Right hindlimb (tissue), 1 donor: ENCODE results near the gene AJAP1.

ENCODE experiments used
- DNase-seq: peaks from one replicate; pipeline ENCODE4 v3.0.0-alpha.2; 2018

AJAP1 gene

DNA sequence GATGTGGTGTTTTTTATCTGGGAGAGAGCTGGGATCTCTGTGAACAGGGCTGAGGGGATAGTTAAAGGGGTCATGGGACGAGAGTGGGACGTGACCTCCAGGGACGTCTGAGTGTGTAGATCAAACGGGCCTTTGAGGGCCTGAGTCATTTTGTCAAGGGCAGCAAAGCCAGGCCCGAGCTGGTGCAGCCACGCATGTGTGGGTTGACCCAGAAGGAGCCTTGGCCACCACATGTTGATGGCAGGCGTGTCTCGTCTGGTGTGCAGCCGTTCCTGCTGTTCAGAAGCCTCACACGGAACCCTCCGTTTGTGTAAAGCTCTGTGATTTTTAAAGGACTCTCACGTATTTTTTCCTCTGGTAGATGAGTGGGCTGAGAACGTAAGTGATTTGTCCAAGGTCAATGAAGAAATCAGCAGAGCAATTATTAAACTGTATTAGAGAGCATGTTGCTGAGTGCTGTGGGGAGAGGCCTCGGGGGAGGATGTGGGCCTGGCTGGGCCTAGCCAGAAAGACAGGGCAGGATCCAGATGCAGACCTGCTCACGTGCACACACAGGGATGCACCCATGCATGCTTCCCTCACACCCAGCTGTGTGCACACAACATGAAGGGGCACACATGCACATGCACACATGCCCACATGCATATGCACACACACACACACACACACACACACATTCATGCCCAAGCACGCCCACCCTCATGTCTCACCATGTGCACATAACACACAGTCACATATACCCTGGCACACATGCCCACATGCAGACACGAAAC, 89.8 kb downstream of the AJAP1 start:
- no peak for DNase-seq

DNA sequence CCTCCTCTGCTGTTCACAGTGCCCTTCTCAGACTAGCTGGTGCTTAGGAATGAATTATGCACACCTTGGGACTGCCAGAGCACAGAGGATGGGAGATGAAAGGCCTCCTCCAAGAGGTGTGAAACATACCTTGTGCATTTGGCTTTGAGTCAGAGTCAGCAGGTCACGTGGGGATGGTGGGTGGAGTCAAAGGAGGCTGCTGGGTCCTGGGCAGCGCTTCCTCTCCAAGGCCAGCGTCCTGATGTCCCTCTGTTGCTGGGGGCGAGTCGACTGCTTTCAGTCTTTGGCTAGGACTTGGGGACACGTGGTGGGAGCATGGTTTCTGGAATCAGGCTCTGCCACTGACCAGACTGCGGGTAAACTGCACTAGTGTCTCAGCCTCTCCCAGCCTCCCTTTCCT, 91.2 kb downstream of the AJAP1 start:
- DNase-seq = no peak

DNA sequence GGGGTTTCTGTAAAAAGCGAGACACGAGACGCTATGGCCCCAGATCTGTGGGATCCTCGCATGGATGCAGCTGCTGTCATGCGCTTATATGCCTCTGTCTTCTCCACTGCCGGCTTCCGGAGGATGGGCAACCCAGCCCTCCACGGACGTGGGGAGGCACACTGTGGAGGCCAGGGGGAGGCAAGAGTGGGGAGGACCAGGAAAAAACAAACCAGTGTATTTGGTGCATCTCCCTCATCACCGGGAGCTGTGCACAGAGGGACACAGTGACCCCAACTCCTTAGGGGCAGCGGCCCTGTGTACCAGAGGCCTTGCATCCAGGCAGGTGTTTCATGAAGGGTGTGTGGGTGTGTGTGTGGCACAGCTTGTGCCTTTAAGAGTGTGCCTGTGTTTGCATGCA, 95.0 kb downstream of the AJAP1 start:
- DNase-seq = no peak

DNA sequence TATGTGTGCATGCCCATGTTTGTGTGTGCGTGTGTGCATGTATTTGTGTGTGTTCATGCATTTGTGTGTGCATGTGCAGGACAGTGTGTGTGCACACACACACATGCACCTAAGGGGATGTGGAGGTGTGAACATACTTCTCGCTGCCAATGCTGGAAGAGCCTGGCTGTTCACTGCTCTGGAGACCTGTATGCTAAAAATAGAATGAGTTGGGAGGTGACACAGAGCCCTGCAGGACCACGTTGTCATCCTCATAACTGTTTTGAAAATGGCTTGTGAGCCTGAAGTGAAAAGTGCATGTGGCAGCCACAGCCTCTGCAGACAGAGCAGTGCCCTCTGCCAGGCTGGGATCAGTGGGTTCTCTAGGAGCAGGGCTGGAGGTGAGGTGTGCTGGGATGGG, 95.8 kb downstream of the AJAP1 start:
- no peak for DNase-seq

DNA sequence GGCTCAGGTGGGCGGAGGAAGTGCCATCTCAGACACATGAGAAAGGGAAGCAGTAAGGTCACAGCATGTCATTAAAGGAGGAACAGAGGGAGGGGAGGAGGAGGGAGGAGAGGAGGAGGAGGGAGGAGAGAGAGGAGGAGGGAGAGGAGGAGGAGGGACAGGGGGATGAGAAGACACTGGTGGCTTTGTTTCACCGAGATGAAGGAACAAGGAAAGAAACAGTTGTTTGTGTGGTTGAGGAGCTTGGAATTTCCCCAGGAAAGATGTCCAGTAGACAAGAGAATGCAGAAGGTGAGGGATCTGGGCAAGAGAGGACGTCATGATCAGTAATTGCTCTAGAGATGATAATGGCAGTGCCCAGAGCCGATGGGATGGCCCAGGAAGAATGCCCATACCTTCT, 97.7 kb downstream of the AJAP1 start:
- DNase-seq = no peak

DNA sequence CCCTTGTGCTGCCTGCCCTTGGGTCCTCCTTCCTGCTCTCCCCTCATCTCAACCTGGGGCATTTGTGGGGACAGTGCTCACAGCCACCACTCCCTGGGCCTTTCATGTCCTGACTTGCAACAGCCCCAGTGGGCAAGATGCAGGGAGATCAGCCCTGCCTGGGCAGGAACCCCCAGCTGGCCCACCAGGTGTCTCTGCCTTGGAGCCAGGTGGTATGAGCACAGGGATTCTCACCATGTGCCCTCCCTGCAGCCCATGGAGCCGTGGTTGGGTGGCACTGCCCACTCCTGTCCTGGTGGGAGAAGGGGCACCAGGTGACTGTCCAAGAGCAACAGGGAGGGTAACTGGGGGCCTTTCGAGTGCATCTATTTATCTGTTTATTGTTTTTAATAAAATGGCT, 100.4 kb downstream of the AJAP1 start:
- no peak for DNase-seq

DNA sequence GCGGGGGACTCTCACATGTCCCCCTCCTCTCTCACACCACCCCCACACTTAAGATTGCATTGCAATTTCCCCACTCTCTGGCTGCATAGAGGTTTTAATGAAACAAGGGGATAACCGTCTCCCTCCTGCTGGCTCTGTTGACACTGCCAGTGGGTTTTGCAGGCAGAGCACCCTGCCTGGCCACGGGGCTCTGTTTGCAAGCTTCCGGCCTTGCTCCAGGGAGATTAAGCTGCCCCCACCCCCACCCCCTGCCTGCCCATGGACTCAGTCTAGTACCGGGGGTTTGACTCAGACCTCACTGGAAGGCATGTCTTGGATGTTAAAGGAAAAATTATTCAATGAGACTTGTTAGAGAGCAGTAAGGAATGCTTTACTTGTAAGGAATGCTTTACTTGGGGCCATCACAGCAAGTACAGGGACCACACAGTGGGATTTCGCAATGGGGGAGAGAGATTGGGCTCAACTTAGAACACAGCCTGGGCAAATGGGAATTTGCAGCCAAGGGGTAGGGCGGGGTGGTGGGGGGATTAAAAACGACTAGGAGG, 101.0 kb downstream of the AJAP1 start:
- no peak for DNase-seq

DNA sequence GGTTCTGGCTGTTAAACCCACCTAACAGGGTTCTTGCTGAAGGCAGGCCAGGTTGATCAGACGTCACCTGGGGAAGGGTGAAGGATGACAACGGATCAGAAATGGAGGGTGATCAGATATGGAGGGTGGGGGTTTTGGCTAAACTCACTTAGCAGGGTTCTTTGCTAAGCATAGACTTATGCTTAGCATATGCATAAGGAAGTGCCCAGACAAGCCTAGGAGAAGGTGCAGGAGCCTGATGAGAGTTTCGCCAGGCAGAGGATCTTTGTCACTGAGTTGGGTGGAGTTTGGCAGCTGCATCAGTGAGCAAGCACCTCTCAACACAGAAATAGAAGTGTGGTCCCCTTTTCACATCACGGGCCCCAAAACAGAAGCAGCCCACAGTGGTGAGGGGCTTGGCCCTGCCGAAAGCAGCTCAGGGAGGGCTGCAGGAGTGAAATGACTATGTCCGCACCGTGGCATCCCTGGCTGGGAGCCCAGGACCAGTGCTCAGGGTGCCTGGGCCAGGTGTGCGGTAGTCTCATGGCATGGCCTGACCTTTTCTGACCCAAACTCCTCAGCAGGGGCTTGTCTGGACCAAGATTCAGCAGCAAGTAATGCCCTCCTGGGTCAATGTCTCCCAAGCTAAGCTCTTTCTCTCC, 101.6 kb downstream of the AJAP1 start:
- DNase-seq = no peak

DNA sequence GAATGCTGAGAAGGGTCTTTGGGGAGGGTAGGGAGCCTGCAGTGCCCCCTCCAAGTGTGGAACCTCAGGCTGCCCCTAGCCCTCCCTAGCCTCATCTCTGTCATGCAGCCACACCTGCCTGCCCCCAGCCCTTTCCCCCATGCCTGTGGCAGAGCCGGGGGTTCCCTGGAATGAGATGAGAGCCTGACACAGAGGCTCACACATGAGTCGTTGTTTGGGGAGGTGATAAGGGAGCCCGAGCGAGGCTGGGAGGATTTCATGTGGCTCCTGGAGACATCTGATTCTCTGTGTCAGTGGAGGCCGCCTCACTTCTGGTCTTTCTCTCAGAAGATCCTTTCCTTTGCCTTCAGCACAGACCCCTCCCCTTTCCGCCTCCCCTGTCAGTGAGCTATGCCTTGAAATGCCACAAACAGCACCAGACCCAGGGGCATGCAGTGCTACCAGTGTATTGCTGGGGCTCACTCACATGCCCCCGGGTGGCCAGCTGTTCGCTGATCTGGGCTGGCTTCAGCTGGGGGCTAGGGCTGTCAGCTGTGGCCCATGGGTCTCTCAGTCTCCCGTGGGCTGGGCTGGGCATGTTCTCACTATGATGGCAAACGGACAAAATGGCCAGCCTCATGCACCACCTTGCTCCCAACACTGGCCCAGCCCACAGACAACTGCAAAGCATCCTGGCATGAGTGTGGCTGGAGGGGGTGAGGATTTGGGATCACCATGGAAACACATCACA, 102.6 kb downstream of the AJAP1 start:
- no peak for DNase-seq

DNA sequence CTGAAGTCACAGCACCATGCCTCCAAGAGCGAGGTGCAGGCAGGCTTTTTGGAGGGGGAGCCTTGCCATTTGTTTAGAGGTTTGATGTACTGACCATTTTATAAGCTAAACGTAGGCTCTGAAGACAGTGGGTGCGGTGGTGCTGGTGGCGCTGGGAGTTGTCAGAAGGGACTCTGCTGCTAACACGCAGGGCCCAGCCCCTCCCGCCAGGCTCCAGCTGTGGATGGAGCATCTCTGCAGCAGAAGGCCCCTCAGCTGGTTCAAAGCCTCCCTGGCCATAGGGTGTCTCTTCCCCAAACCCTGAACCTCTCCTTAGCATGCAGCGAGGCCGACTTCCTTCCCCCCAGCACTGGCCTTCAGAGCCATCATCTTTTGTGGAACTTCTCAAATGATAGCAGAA, 105.3 kb downstream of the AJAP1 start:
- no peak for DNase-seq

DNA sequence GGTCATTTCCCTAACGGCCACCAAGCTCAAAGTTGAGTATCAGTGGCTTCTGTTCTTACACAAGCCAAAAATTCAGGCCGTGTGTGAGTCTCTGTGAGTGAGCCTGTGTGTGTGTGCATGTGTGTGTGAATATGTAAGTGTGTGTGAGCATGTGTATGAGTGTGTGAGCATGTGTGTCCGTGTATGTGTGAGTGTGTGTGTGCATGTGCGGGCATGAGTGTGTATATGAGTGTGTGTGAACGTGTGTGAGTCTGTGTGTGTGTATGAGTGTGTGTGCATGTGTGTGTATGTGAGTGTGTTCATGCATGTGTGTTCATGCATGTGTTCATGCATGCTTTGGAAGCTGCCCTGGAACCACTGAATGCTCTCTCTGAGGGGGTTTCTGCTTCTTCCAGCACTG, 105.7 kb downstream of the AJAP1 start:
- no peak for DNase-seq

DNA sequence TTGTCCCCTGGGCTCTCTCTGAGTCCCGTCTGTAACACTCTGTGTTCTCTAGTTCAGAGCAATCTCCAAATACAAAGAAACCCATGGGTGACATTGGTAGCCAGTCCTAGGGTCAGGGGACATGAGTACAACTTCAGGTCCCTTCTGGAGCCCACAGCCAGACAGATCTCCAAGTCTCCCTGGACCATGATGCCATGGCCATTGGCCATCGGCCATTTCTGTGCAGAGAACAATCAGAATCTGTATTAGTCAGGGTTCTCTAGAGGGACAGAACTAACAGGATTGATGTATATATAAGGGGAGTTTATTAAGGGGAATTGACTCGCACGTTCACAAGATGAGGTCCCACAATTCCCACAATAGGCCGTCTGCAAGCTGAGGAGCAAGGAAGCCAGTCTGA, 106.9 kb downstream of the AJAP1 start:
- no peak for DNase-seq

DNA sequence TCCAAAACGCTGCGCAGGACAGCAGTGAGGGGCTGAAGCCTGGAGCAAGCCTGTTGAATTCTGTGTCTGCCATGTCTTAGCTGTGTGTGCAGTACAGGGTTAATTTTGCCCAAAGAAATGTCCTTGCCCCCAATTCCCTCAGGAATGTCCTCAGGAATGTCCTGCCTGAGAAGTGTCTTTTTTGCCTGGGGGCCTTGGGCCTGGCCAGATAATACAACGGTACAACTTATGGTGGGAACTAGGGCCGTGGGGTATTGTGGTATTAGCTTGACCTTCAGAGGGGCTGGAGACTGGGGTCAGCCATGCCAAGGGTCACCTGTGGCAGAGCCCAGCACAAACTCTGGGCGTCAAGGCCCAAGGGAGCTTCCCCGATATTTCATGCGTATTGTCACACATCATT, 107.7 kb downstream of the AJAP1 start:
- no peak for DNase-seq

DNA sequence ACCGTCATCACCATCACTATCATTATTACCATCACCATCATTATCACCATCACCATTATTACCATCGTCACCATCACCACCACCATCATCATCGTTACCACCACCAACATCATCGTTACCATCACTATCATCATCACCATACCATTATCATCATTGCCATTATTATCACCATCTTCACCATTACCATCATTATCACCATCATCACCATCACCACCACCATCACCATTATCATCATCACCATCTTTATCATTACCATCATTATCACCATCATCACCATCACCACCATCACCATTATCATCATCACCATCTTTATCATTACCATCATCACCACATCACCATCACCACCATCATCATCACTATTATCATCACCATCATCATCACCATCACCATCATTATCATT, 112.9 kb downstream of the AJAP1 start:
- no peak for DNase-seq

DNA sequence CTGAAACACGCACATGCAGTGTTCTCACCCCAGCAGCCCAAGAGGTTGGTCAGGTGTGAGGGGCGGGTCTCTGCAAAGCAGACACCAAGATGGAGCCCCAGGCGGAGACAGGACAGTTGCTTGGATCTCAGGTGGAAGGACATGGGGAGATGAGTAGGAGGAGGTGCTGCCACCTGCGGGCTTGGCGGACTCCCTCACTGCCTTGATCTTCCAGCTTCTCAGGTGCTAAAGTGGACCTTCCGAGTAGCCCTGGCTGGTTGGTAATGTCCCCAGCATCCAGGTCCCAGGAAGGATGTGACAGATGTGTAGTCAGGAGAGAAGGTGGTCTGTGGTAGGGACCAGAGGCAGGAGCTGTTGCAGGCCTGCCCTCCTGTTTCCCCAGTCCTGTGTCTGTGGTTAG, 114.1 kb downstream of the AJAP1 start:
- no peak for DNase-seq

DNA sequence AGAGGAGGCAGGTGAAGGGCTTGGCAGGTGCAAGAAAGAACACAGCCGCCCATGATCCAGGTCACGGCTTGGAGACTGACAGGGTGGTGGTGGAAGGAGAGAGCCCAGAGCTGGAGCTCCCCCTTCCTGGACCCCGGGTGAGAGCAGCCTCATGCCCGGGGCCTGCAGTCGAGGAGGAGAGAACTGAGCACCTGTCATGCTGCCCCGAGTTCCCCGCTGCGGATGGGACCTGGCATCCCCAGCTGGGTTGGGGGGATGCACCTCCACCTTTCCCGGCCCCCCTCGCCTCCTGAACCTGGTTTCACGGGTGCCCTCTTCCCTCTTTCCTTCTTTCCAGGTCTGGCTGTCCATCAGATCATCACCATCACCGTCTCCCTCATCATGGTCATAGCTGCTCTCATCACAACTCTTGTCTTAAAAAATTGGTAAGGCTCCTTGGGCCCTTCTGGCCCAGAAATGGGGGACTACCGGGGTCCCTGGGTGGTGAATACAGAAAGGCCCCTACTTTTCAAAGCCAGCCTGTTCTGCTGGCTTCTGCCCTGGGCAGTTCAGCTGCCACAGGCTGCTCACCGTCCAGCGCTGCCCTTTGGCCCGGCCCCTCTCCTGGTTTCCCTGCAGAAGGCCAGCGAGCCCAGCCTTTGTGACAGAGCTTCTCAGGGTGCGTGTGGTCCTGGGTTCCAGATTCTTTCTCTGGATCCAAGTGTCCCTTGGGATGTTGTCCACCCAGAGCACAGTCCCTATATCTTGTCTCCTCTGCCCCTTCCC, 115.3 kb downstream of the AJAP1 start:
- no peak for DNase-seq

DNA sequence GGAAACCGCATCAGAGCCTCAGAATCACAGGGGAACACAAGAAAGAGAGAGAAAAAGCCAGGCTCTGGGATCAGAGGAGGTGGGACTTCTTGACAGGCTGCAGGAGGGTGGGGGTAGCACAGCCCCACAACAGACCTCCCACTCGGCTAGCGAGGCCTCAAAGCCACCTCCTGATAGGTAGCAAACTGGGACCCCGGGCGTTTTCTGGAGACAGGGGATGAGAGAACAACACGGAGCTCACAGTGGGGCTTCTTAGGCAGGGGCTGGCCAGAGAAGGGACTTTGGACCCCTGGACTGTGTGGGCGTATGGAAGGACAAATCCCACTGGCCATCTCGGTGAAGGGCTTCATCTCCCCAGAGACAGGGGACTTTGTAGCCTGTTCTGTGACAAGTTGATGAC, 116.3 kb downstream of the AJAP1 start:
- no peak for DNase-seq

DNA sequence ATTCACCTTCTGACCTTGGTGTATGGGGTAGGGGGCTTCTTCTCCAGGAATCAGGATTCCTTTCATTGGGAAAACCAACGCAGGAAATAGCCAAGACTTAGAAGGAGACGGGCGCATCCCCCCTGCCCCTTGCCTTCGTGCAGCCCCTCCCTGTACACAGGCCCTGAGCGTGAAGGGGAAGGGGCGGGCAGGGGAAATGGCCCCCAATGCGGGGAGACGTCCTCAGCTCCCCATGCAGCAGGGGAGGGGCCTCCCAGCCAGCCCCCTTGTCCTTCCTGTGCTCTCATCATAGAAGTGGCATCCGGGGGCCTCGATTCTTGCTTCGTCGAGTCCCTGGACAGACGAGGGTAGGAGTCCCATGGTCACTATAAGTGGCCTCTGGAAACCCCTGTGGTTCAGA, 116.9 kb downstream of the AJAP1 start:
- DNase-seq = no peak

DNA sequence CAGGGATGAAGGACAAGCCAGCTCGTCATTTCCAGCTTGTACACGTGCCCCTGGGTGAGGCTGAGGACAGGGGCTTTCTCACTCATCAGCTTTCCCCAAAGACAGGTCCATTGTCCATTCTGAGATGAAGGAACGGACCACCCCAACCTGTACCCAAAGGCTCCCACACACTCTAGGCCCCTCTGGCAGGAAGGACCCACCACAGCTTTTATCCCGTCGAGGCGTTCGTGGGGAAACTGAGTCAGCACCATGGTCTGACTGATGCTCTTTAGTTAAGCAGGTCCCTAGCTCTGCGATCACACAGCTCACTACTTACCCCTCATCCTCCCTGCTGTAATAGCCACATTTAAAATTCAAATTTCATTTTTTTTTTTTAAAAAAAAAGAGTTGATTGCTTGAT, 117.3 kb downstream of the AJAP1 start:
- DNase-seq = no peak

DNA sequence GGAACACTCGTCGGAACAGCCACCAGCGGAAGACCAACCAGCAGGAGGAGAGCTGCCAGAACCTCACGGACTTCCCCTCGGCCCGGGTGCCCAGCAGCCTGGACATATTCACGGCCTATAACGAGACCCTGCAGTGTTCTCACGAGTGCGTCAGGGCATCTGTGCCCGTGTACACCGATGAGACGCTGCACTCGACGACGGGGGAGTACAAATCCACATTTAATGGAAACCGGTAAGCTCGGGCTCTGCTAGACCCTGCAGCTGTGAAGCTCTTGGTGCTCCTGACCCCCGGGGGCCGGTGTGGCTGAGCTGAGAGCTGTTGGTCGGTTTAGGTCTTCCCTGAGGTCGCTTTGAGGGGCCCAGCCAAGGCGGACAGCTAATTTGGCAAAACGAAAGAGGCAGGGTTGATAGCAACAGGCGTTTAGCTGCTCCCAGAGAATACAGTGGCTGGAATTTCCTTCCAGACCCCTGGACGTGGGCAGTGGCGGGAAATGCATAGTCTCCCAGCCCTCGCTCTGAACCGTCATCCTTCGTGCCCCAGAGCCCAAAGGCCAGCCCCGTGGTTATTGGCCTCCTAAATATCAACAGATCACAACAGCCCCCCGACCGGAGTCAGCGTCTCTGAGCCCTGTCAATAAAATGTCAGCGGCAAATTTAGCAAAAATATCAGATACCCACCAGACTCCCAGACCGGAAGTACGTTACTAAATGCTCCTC, 118.0 kb downstream of the AJAP1 start:
- no peak for DNase-seq

DNA sequence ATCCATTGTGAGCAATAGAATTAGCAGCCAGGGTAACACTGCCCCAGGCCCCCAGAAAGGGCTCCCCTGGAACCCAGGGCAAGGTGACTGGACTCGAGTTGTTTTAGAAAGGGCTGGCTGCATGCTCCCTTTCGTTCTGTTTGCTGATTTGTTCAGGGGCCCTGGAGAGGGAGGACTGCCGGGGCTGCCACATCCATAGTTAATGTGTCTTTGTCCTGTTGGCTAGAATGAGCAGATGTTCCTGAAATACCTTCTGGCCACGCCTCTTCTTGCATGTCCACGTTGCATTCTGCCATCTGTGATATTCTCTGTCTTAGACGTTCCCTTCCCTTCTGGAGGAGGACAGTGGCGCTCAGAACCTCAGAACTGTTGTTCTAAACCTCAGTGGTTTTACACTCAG, 118.8 kb downstream of the AJAP1 start:
- no peak for DNase-seq

DNA sequence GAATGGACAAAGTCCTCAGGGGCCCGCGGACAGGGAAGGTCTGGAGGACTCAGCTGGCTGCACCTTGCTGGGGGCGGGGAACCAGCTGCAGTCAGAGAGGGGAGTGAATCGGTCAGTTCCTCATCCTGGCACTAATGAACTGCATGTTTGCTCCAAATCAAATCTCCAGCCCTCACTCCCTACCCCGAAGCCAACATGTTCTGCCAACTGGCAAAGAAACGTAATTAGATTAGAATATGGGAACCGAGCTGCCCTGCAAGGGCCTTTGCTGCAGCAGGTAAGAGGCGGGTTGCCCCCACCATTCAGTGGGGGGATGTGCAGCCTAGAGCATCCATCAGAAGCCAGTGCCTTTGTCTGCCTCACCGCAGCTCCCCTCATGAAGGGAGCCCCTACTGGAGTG, 121.1 kb downstream of the AJAP1 start:
- no peak for DNase-seq

DNA sequence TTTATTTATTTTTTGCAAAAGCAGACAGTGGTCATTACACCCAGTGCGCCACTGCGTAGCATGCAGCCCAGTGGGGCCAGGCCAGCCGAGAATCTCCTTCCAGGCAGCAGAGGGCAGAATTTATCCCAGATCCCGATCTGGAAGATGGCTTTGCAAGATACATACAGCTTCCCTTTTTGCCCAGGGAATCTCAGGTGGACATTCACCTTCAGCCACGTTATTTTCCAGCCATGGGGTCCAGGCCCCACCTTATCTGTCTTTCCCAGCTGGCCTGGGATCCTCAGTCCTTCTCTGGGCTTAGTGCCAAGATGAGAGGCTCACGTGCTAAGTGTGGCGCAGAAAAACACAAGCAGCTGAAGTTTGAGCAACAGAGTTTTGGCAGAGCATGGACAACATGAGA, 123.6 kb downstream of the AJAP1 start:
- peak; percentile 28 for DNase-seq
